ENCODE data around the gene NUP58. TPM values are rescaled to one million over a fixed set of nuclear protein-coding genes. Genes with fewer than 3 reads are reported as not detected.

NUP58 gene
- total and polyA plus RNA-seq, 9 donors = 15.3 to 57.0 (median 42.9) TPM

DNA sequence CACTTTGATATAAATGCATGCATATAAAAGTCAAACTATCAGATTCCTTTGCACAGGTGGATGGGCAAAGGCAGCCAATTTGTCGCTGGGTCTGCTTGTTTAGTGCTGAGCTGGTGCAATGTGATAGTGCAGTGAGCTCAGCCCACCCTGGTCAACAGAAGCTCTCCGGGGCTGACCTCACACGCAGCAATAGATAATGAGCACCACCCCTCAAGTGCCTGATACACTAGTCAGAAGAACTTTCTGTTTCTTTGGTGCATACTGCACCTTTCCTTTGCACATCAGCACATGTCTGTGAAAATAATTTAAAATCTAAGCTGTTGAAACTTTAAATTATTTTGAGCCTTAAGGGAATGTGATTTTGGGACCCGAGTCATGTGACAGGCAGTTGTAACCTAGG lies 90.5 kb downstream of the NUP58 start:
- TF ChIP-seq POLR2A (IDR thresholded peaks at IDR 0.05) (no peak), EP300 (IDR thresholded peaks at IDR 0.05) (no peak)
- TF ChIP-seq, protein P1, sequence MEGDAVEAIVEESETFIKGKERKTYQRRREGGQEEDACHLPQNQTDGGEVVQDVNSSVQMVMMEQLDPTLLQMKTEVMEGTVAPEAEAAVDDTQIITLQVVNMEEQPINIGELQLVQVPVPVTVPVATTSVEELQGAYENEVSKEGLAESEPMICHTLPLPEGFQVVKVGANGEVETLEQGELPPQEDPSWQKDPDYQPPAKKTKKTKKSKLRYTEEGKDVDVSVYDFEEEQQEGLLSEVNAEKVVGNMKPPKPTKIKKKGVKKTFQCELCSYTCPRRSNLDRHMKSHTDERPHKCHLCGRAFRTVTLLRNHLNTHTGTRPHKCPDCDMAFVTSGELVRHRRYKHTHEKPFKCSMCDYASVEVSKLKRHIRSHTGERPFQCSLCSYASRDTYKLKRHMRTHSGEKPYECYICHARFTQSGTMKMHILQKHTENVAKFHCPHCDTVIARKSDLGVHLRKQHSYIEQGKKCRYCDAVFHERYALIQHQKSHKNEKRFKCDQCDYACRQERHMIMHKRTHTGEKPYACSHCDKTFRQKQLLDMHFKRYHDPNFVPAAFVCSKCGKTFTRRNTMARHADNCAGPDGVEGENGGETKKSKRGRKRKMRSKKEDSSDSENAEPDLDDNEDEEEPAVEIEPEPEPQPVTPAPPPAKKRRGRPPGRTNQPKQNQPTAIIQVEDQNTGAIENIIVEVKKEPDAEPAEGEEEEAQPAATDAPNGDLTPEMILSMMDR (IDR thresholded peaks at IDR 0.05) = no peak
- Histone ChIP-seq H3K9me3 (no peaks in the 10 kb centered on the region), H3K4me3 (no peak overlapping the region), H3K36me3 (no peaks in the 10 kb centered on the region), H3K4me1 (ENCODE audit: insufficient read depth) (no peaks in the 10 kb centered on the region), H3K27me3 (no peaks in the 10 kb centered on the region), H3K27ac (no peak overlapping the region)
- 57 to 62% (median 58%) methylated on average over 4 of the region's 4 CpGs for WGBS, 3 donors
- intact Hi-C loops (cut with DNase I) = no loop called here
- DNase-seq = no peak

Other genes with a start within 250 kb of the NUP58 start
- under 1 TPM in 5 of 7 donors, not detected in 2; 0.12 to 0.43 (median 0.30) TPM for gene PABPC3, start 205.5 kb upstream of the NUP58 start, total RNA-seq
- gene PABPC3, start 205.5 kb upstream of the NUP58 start, polyA plus RNA-seq = under 1 TPM; 0.08 to 0.78 TPM
- gene AMER2, start 129.3 kb upstream of the NUP58 start, total RNA-seq = under 1 TPM in 3 of 7 donors, not detected in 4; under 0.01 to 0.05 (median 0.05) TPM
- gene AMER2, start 129.3 kb upstream of the NUP58 start, polyA plus RNA-seq = under 1 TPM in 1 of 2 donors, not detected in 1; 0.03 TPM
- gene MTMR6, start 14.1 kb upstream of the NUP58 start, total RNA-seq = 10 to 100 TPM; 12.2 to 18.0 (median 13.7) TPM
- 10 to 100 TPM in 1 of 2 donors, 1 to 10 TPM in 1; 7.3 to 13.9 TPM for gene MTMR6, start 14.1 kb upstream of the NUP58 start, polyA plus RNA-seq
- under 1 TPM; 0.23 to 0.95 (median 0.32) TPM for gene ATP8A2, start 70.3 kb downstream of the NUP58 start, total RNA-seq
- under 1 TPM; 0.40 to 0.67 TPM for gene ATP8A2, start 70.3 kb downstream of the NUP58 start, polyA plus RNA-seq